Pancreas (tissue), 10 donors: ENCODE measurements around the gene DYNLT3. TPM values are rescaled to one million over a fixed set of nuclear protein-coding genes. Genes with fewer than 3 reads are reported as not detected.

Source experiments
- ATAC-seq, 4 donors: fragments of 200-7000 bp; cut with Tn5 transposase; one replicate each; pipeline versions ENCODE4 v1.8.0 to v1.9.1; 2020; ENCODE audit warnings: mild to moderate bottlenecking in 4 of 4, moderate library complexity in 4 of 4
- DNase-seq, 6 donors: peaks; one replicate each; pipeline ENCODE4 v3.0.0-alpha.2; 2020
- FAIRE-seq: peaks from 2 replicates; lab custom pipeline; 2012; peaks lifted over from hg19 to GRCh38; lab: Jason Lieb, UNC
- H3K27ac ChIP-seq, 4 donors: fragments of 200-600 bp; sonication (generic); 1 replicate in 3 of 4; 2 replicates in 1 of 4; pipeline versions ENCODE4 v1.5.0 to v1.8.0; 2020
- H3K27me3 ChIP-seq, 4 donors: fragments of 200-600 bp; one replicate each; pipeline ENCODE4 v1.8.0; 2021
- H3K36me3 ChIP-seq, 3 donors: fragments of 200-600 bp; sonication (generic) in 1 of 3; one replicate each; pipeline versions ENCODE4 v1.5.0 to v1.8.0; 2020 to 2021
- H3K4me1 ChIP-seq, 3 donors: fragments of 200-600 bp; one replicate each; pipeline ENCODE4 v1.8.0; 2021
- H3K4me3 ChIP-seq, 4 donors: fragments of 200-600 bp; sonication (generic) in 2 of 4; one replicate each; pipeline versions ENCODE4 v1.5.0 to v1.8.0; 2020 to 2021
- H3K9me3 ChIP-seq, 4 donors: fragments of 200-600 bp; one replicate each; pipeline ENCODE4 v1.8.0; 2021
- CTCF ChIP-seq, 4 donors: fragments of 200-600 bp; sonication (generic) in 3 of 4; IDR thresholded peaks; one replicate each; pipeline versions ENCODE4 v1.5.0 to v1.8.0; 2021; ENCODE audit warnings: antibody characterized with exemption in 4 of 4
- WGBS, 2 donors: extraction: QIAGEN DNeasy Blood & Tissue Kit; methylation state at CpG; one replicate each; pipeline ENCODE4 v1.1.7; 2013; 5-methylcytosine and 5-hydroxymethylcytosine counted together
- intact Hi-C, 3 donors: fragments of 100-400 bp; cut with DNase I; formaldehyde crosslinking; loops; one replicate each; pipeline versions ENCODE4 v1.11.1 to v1.14.2; 2022
- polyA plus RNA-seq, 2 donors: library from polyadenylated mRNA; stranded (reverse); fragments of 200-250 nt; gene quantifications; one replicate each; pipeline ENCODE4 v1.2.3, GENCODE V29; 2013
- total RNA-seq, 6 donors: library from RNA; stranded (reverse); fragmentation: NEBNext Ultra II Directional in 4 of 6; extraction: Animal tissue kit (Norgen Biotek cat#: 25700) in 4 of 6; gene quantifications; one replicate each; pipeline versions ENCODE4 v1.2.1 to v1.2.4, GENCODE V29; 2021 to 2023
- donor health status: healthy with polysubstance abuse.
- donor health status: DM: no; HTN: no; CAD: no; lungs with moderate emphysema.
- donor health status: DM: no; HTN: no; CAD: no.
- donor health status: control.
- donor health status: control.
- donor health status: Bipolar disorder and iron deficiency.
- donor health status: DM: yes; HTN: yes; CAD: no.
- donor health status: DM: no; HTN: no; CAD: no.
- donor health status: DM: no; HTN: no; CAD: no.
- donor health status: DM: yes; HTN: yes; CAD: no.

DYNLT3 gene
- total and polyA plus RNA-seq, 8 donors = 5.0 to 18.8 (median 7.9) TPM

DNA sequence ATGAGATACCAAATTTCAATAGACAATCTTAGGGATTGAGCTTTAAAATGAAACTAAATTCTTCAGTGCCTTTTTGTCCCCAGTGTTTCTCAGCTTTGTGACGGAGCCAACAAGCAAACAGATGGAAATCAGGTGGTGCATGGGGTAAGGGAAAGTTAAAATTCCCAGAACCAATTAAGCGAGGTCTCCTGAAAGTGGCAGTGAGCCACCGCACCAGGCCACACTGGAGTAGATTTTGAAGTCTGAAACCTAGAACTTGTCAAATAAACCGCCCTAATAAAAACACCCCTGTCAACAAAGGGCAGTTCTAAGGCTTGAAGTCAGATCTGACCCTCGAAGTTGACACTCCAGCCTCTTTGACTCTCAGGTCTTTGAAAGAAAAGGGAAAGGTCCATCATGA, 40.6 kb upstream of the DYNLT3 start:
- FAIRE-seq (no peak), ATAC-seq (no peak), DNase-seq (no peak)
- H3K36me3 ChIP-seq = no peaks in the 10 kb centered on the region
- 71 to 88% methylated on average over 5 of the region's 5 CpGs for WGBS, 2 donors
- no peak for TF ChIP-seq CTCF (IDR thresholded peaks at IDR 0.05)
- intact Hi-C loops = no loop called here
- H3K4me1 ChIP-seq = no peaks in the 10 kb centered on the region
- H3K27me3 ChIP-seq = no peaks in the 10 kb centered on the region
- no peak overlapping the region for H3K4me3 ChIP-seq
- H3K9me3 ChIP-seq = no peaks in the 10 kb centered on the region
- H3K27ac ChIP-seq = no peak overlapping the region

GRCh38 chrX:37887347-37887746, 40.0 kb upstream of the DYNLT3 start:
- no peak for ATAC-seq
- no peaks in the 10 kb centered on the region for H3K4me1 ChIP-seq
- H3K9me3 ChIP-seq = no peaks in the 10 kb centered on the region
- intact Hi-C loops = no loop called here
- H3K36me3 ChIP-seq = no peaks in the 10 kb centered on the region
- no peak overlapping the region for H3K27ac ChIP-seq
- H3K27me3 ChIP-seq = no peaks in the 10 kb centered on the region
- WGBS, 2 donors = 38 to 81% methylated on average over 1 of the region's 1 CpG
- FAIRE-seq = no peak
- no peak for TF ChIP-seq CTCF (IDR thresholded peaks at IDR 0.05)
- DNase-seq = no peak
- no peak overlapping the region for H3K4me3 ChIP-seq

DNA sequence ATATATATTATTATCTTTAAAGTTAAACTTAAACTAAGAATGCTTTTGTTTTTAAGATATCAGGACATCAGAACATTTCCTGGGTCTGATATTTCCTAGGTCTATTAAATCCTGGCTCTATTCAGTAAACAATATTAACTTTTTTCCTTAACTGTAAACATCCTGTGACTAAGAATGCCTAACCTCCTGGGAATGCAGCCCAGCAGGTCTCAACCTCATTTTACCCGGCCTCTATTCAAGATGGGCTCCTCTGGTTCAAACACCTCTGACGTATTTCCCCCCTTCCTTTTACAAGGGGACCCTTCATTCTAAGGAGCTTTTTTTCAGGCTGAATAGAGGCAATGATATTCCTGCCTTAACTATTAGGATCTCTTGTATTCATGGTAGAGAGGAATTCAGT, 35.8 kb upstream of the DYNLT3 start:
- H3K27me3 ChIP-seq = peaks cover 0 to 3% (median 0%) of the 10 kb centered on the region in 4 donors
- intact Hi-C loops = no loop called here
- H3K36me3 ChIP-seq = no peaks in the 10 kb centered on the region
- no peak for DNase-seq
- H3K4me1 ChIP-seq = no peaks in the 10 kb centered on the region
- H3K27ac ChIP-seq = no peak overlapping the region
- no peak overlapping the region for H3K4me3 ChIP-seq
- no peak for ATAC-seq
- 66 to 67% methylated on average over 2 of the region's 2 CpGs for WGBS, 2 donors
- no peak for TF ChIP-seq CTCF (IDR thresholded peaks at IDR 0.05)
- no peak for FAIRE-seq
- H3K9me3 ChIP-seq = no peaks in the 10 kb centered on the region

GRCh38 chrX:37879692-37880091, 32.3 kb upstream of the DYNLT3 start:
- no peaks in the 10 kb centered on the region for H3K4me1 ChIP-seq
- no peak overlapping the region for H3K27ac ChIP-seq
- H3K9me3 ChIP-seq = no peaks in the 10 kb centered on the region
- peaks cover 0 to 3% (median 0%) of the 10 kb centered on the region in 4 donors for H3K27me3 ChIP-seq
- no peak overlapping the region for H3K4me3 ChIP-seq
- intact Hi-C loops = no loop called here
- FAIRE-seq (no peak), ATAC-seq (no peak), DNase-seq (no peak)
- TF ChIP-seq CTCF (IDR thresholded peaks at IDR 0.05) = no peak
- 70 to 76% methylated on average over 1 of the region's 1 CpG for WGBS, 2 donors
- H3K36me3 ChIP-seq = no peaks in the 10 kb centered on the region

DNA sequence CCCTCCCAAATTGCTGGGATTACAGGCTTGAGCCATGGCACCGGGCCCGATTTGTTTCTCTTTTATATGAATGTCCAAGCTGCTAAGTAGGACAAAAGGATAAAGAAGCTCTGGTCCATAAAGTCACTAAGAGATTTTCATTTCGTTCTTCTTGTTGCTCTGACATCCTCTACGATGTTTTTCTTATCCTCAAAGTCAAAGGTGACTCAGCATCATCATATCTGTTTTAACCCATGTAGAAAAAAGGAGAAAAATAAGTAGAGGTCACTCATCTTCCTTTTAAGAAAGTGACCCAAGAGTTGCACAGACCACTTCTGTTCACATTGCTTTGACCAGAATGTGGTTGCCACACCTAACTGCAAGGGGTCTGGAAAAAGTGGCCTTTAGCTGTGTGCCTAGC, 29.3 kb upstream of the DYNLT3 start:
- Histone ChIP-seq H3K27me3 (peaks cover 0 to 3% (median 0%) of the 10 kb centered on the region in 4 donors), H3K27ac (no peak overlapping the region), H3K9me3 (no peaks in the 10 kb centered on the region), H3K36me3 (no peaks in the 10 kb centered on the region), H3K4me1 (no peaks in the 10 kb centered on the region), H3K4me3 (no peak overlapping the region)
- TF ChIP-seq CTCF (IDR thresholded peaks at IDR 0.05) = no peak
- DNase-seq (no peak), FAIRE-seq (no peak), ATAC-seq (no peak)
- intact Hi-C loops = no loop called here
- WGBS, 2 donors = 73 to 78% methylated on average over 4 of the region's 4 CpGs
